Body of pancreas (tissue), 4 donors: ENCODE data around the gene DGKI. TPM values are rescaled to one million over a fixed set of nuclear protein-coding genes. Genes with fewer than 3 reads are reported as not detected.

Source experiments
- ATAC-seq: fragments of 150-250 bp; one replicate; pipeline ENCODE4 v1.9.1; 2016
- DNase-seq, 4 donors: peaks; one replicate each; pipeline ENCODE4 v3.0.0-alpha.2; 2019
- H3K27ac ChIP-seq, 4 donors: fragments of 200-600 bp; sonication (generic); 1 replicate in 3 of 4; 2 replicates in 1 of 4; pipeline versions ENCODE4 v1.5.1 to v1.6.1; 2016 to 2019; ENCODE audit warnings: mild to moderate bottlenecking in 1 of 4, mixed read lengths in 1 of 4, moderate library complexity in 1 of 4
- H3K27me3 ChIP-seq, 2 donors: fragments of 200-600 bp; sonication (generic); one replicate each; pipeline ENCODE4 v1.6.0; 2016; ENCODE audit warnings: mild to moderate bottlenecking in 1 of 2
- H3K36me3 ChIP-seq, 2 donors: fragments of 200-600 bp; sonication (generic); replicated peaks in 1 of 2; 2 replicates each; pipeline ENCODE4 v1.5.1; 2016; ENCODE audit warnings: low read depth in 2 of 2; ENCODE audit not compliant: insufficient read depth in 1 of 2
- H3K4me1 ChIP-seq: fragments of 200-600 bp; sonication (generic); one replicate; pipeline ENCODE4 v1.6.0; 2016
- H3K4me3 ChIP-seq, 2 donors: fragments of 200-600 bp; sonication (generic); 1 replicate in 1 of 2; 2 replicates in 1 of 2; pipeline ENCODE4 v1.5.1; 2016 to 2019
- H3K9me3 ChIP-seq, 3 donors: fragments of 200-600 bp; sonication (generic); 1 replicate in 2 of 3; 2 replicates in 1 of 3; pipeline ENCODE4 v1.5.1; 2016
- CTCF ChIP-seq, 7 experiments: fragments of 450-650 bp in 4 of 7; fragments of 200-600 bp in 3 of 7; sonication (generic) in 3 of 7; IDR thresholded peaks; one replicate each; pipeline ENCODE4 v1.5.1; 2016 to 2019; ENCODE audit warnings: antibody characterized with exemption in 7 of 7
- POLR2A ChIP-seq, 3 donors: fragments of 450-650 bp; IDR thresholded peaks; one replicate each; pipeline ENCODE4 v1.6.1; 2016; ENCODE audit warnings: antibody characterized with exemption in 3 of 3, mild to moderate bottlenecking in 2 of 3
- WGBS, 2 donors: methylation state at CpG; one replicate each; pipeline ENCODE4 v1.1.5; 2017; 5-methylcytosine and 5-hydroxymethylcytosine counted together
- intact Hi-C: fragments of 100-400 bp; cut with DNase I; formaldehyde crosslinking; loops from one replicate; pipeline ENCODE4 v1.15.1; 2023
- total RNA-seq, 2 donors: library from RNA; depleted of rRNA; stranded (reverse); fragments of >200 nt; gene quantifications; one replicate each; pipeline ENCODE4 v1.1.0, GENCODE V29; 2016

DGKI gene
- total RNA-seq, 2 donors from 2014 or later, result 2.6 TPM; not detected in 1

DNA sequence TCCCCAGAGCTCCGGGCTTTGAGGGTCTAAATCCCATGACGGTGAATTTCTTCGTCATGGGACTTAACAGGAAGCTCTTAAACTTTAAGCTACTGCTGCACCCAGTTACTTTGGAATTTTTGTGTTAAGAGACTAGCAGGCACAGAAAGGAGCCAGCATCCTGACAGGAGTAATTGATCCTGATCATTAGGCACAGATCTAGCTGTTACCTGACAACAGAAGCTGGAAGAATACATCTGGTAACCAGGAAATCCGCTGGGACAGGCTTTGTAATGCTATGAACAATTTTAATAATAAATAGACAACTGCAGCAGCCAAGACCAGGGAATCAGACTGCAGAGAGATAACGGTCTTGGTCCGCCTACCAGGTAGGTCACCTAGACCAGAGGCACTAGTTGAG is 210.9 kb downstream of the DGKI start:
- no peaks in the 10 kb centered on the region for H3K4me1 ChIP-seq
- 77% methylated on average over 6 of the region's 6 CpGs for WGBS, 2 donors
- TF ChIP-seq CTCF (IDR thresholded peaks at IDR 0.05) (no peak), POLR2A (IDR thresholded peaks at IDR 0.05) (no peak)

GRCh38 chr7:137635132-137635531 is 211.6 kb downstream of the DGKI start:
- Histone ChIP-seq H3K4me3 (no peak overlapping the region), H3K36me3 (no peaks in the 10 kb centered on the region), H3K27me3 (no peaks in the 10 kb centered on the region), H3K9me3 (no peaks in the 10 kb centered on the region), H3K27ac (no peak overlapping the region), H3K4me1 (no peaks in the 10 kb centered on the region)
- intact Hi-C loops, result no loop called here
- TF ChIP-seq POLR2A (IDR thresholded peaks at IDR 0.05), result no peak
- TF ChIP-seq CTCF (IDR thresholded peaks at IDR 0.05), result no peak
- WGBS, 2 donors, result 75 to 87% methylated on average over 3 of the region's 3 CpGs
- DNase-seq (no peak), ATAC-seq (no peak)

More for the DNA sequence above, 210.9 kb downstream of the DGKI start:
- H3K9me3 ChIP-seq, result no peaks in the 10 kb centered on the region
- H3K4me3 ChIP-seq, result no peak overlapping the region
- intact Hi-C loops, result no loop called here
- no peaks in the 10 kb centered on the region for H3K27me3 ChIP-seq
- ATAC-seq (no peak), DNase-seq (no peak)
- no peaks in the 10 kb centered on the region for H3K36me3 ChIP-seq
- no peak overlapping the region for H3K27ac ChIP-seq

DNA sequence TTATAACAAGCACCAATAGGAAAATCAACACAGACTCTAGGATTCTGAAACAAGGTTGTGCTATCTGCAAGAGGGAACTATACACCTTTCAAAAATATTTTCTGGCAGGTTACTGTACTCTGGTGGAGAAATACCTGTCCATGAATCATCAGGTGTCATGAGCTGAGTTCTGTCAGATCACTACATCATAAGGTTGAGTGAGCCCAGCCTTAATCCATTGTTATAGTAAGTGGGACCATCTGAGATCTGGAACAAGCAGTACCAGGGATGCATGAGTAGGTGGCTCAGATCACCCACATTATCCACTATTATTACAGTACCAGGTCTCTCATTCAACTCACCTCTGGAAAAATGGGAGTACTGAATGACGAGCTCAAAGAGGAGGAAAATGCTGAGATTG is 212.4 kb downstream of the DGKI start:
- no peaks in the 10 kb centered on the region for H3K4me1 ChIP-seq
- intact Hi-C loops, result no loop called here
- TF ChIP-seq CTCF (IDR thresholded peaks at IDR 0.05) (no peak), POLR2A (IDR thresholded peaks at IDR 0.05) (no peak)

DNA sequence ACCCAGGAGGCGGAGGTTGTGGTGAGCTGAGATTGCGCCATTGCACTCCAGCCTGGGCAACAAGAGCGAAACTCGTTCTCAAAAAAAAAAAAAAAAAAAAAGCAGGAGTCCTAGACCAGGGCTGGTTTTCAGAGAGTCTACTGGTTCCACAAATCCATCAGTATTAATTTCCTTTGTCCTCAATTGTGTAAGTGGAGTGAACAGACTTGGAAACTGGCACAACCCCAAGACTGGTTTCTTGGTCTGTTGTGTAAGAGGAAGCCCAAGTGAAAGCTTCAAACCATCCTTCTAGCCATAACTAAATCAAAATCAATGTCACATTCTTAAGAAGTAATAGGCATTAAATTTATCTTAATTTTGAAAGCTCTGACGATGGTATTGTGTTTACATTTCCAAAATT is 213.6 kb downstream of the DGKI start:
- TF ChIP-seq POLR2A (IDR thresholded peaks at IDR 0.05), result no peak
- TF ChIP-seq CTCF (IDR thresholded peaks at IDR 0.05), result no peak
- H3K27me3 ChIP-seq, result no peaks in the 10 kb centered on the region
- no peaks in the 10 kb centered on the region for H3K36me3 ChIP-seq
- 66 to 82% methylated on average over 5 of the region's 5 CpGs for whole genome bisulfite sequencing, 2 donors
- intact Hi-C loops, result no loop called here
- H3K9me3 ChIP-seq, result no peaks in the 10 kb centered on the region
- H3K4me1 ChIP-seq, result no peaks in the 10 kb centered on the region
- DNase-seq, result no peak
- ATAC-seq, result no peak
- no peak overlapping the region for H3K4me3 ChIP-seq
- H3K27ac ChIP-seq, result no peak overlapping the region

More for the DNA sequence above, 212.4 kb downstream of the DGKI start:
- DNase-seq (no peak), ATAC-seq (no peak)
- Histone ChIP-seq H3K27ac (no peak overlapping the region), H3K9me3 (no peaks in the 10 kb centered on the region), H3K27me3 (no peaks in the 10 kb centered on the region), H3K4me3 (no peak overlapping the region), H3K36me3 (no peaks in the 10 kb centered on the region)
- 76 to 80% methylated on average over 1 of the region's 1 CpG for WGBS, 2 donors

DNA sequence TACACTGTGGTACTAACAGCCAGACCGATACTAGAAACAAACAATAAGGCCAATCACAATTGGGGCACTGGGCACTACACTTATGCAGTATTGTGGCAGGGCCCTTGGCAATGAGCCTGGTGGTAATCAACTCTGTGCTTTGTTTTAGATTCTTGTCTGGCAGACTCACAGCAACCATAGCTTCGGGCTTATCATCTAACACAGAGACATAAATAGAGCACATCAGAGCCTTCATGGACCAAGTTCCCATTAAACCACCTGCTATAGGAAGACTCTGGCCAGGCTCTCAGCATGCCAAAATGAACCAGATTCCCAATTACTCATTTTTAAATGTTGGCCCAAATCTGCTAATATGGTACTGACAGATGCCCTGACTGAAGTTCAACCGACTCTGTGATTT is 218.6 kb downstream of the DGKI start:
- intact Hi-C loops, result no loop called here
- Histone ChIP-seq H3K27ac (no peak overlapping the region), H3K36me3 (no peaks in the 10 kb centered on the region), H3K4me1 (no peaks in the 10 kb centered on the region), H3K4me3 (no peak overlapping the region), H3K27me3 (no peaks in the 10 kb centered on the region), H3K9me3 (no peaks in the 10 kb centered on the region)
- TF ChIP-seq POLR2A (IDR thresholded peaks at IDR 0.05) (no peak), CTCF (IDR thresholded peaks at IDR 0.05) (no peak)
- DNase-seq, result no peak
- WGBS, 2 donors, result 53 to 55% methylated on average over 3 of the region's 3 CpGs
- no peak for ATAC-seq
